Sigmoid colon (tissue), 7 donors: ENCODE results near the gene ILKAP. TPM values are rescaled to one million over a fixed set of nuclear protein-coding genes. Genes with fewer than 3 reads are reported as not detected.
A peak's percentile ranks its signal among the peaks of the same experiment; 100 is the strongest.

Experiments
- DNase-seq: peaks from one replicate; pipeline ENCODE4 v3.0.0-alpha.2; 2019
- H3K27ac ChIP-seq, 4 donors: fragments of 200-600 bp; sonication (generic); one replicate each; pipeline ENCODE4 v1.5.1; 2016 to 2019; ENCODE audit warnings: mild to moderate bottlenecking in 1 of 4
- H3K27me3 ChIP-seq, 3 donors: fragments of 200-600 bp; sonication (generic); one replicate each; pipeline ENCODE4 v1.5.1; 2019; ENCODE audit warnings: mild to moderate bottlenecking in 1 of 3
- H3K36me3 ChIP-seq, 4 donors: fragments of 200-600 bp; sonication (generic); one replicate each; pipeline ENCODE4 v1.5.1; 2016 to 2019
- H3K4me1 ChIP-seq, 4 donors: fragments of 200-600 bp; sonication (generic); one replicate each; pipeline ENCODE4 v1.5.1; 2017 to 2019
- H3K4me3 ChIP-seq, 4 donors: fragments of 200-600 bp; sonication (generic); one replicate each; pipeline ENCODE4 v1.5.1; 2017 to 2019; ENCODE audit warnings: mild to moderate bottlenecking in 2 of 4, moderate library complexity in 1 of 4
- H3K9me3 ChIP-seq, 4 donors: fragments of 200-600 bp in 3 of 4; sonication (generic) in 3 of 4; one replicate each; pipeline versions ENCODE4 v1.5.1 to v1.6.1; 2013 to 2019
- EP300 ChIP-seq, 4 donors: sonication (generic); formaldehyde crosslinking; IDR thresholded peaks; one replicate each; pipeline ENCODE4 v1.6.1; 2017; ENCODE audit warnings: antibody characterized with exemption in 4 of 4
- POLR2A ChIP-seq, 2 donors: fragments of 450-650 bp; IDR thresholded peaks; one replicate each; pipeline ENCODE4 v1.6.1; 2016; ENCODE audit warnings: antibody characterized with exemption in 2 of 2, mild to moderate bottlenecking in 2 of 2, moderate library complexity in 2 of 2
- POLR2AphosphoS5 ChIP-seq, 4 donors: sonication (generic); formaldehyde crosslinking; IDR thresholded peaks; one replicate each; pipeline ENCODE4 v1.6.1; 2017; ENCODE audit warnings: antibody characterized with exemption in 4 of 4
- WGBS, 2 donors: extraction: QIAGEN DNeasy Blood & Tissue Kit; methylation state at CpG; one replicate each; pipeline ENCODE4 v1.1.7; 2013; 5-methylcytosine and 5-hydroxymethylcytosine counted together
- intact Hi-C: fragments of 100-400 bp; cut with DNase I; formaldehyde crosslinking; loops from one replicate; pipeline ENCODE4 v1.15.1; 2023
- polyA plus RNA-seq, 3 donors: library from polyadenylated mRNA; stranded (reverse); fragments of 200-250 nt; gene quantifications; one replicate each; pipeline ENCODE4 v1.2.3, GENCODE V29; 2013
- total RNA-seq, 4 donors: library from RNA; depleted of rRNA; stranded (reverse); fragments of >200 nt; gene quantifications; one replicate each; pipeline ENCODE4 v1.1.0, GENCODE V29; 2016
- TF ChIP-seq, protein P1 (sequence below), 4 experiments: fragments of 450-650 bp in 3 of 4; fragments of 200-600 bp in 1 of 4; IDR thresholded peaks; one replicate each; pipeline ENCODE4 v1.5.1; 2016 to 2019; ENCODE audit warnings: antibody characterized with exemption in 4 of 4, mild to moderate bottlenecking in 3 of 4, moderate library complexity in 2 of 4
- donor health status: healthy with polysubstance abuse.
- donor health status: Bipolar disorder and iron deficiency.
- donor health status: healthy.

ILKAP gene
- total and polyA plus RNA-seq, 7 donors, result 26.4 to 57.3 (median 40.6) TPM

DNA sequence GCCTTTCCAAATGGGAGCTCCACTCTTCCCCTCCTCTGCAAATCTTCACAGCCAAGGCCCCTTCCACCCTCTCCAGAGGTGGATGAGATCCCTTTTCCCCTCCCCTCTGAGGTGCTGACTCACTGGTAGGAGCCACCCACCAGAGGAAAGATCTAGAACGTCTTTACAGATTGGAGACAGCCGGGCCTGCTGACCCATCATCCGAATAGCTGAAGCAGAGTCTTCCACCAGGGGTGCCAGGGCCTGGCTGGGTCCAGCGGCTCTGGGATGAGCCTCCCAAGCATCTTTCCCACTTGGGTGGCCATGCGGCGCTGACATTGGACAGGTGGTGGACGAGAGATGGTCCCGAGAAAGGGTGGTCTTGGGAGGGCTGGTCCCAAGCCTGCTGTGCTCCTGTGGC, 35.7 kb downstream of the ILKAP start:
- intact Hi-C loops, result loop anchor here (5.0 kb wide), 1 partner anchor 310 kb away; the partner anchor contains the start of gene RAMP1
- H3K27ac ChIP-seq, result peak overlapping the region in 1 of 4 donors; percentile 55
- WGBS, 2 donors, result 84 to 86% methylated on average over 8 of the region's 8 CpGs

GRCh38 chr2:238167344-238167715, 36.2 kb downstream of the ILKAP start:
- no peak for DNase-seq
- peaks cover 9 to 21% (median 16%) of the 10 kb centered on the region in 3 donors for H3K27me3 ChIP-seq
- H3K4me3 ChIP-seq, result no peak overlapping the region
- H3K4me1 ChIP-seq, result peaks cover 0 to 42% (median 38%) of the 10 kb centered on the region in 4 donors
- no peak overlapping the region for H3K27ac ChIP-seq
- WGBS, 2 donors, result 85 to 93% methylated on average over 7 of the region's 7 CpGs
- H3K36me3 ChIP-seq, result peaks cover 0 to 45% (median 9%) of the 10 kb centered on the region in 4 donors
- intact Hi-C loops, result loop anchor here (5.0 kb wide), 1 partner anchor 310 kb away; the partner anchor contains the start of gene RAMP1
- H3K9me3 ChIP-seq, result no peaks in the 10 kb centered on the region
- TF ChIP-seq POLR2A (IDR thresholded peaks at IDR 0.05) (no peak), EP300 (IDR thresholded peaks at IDR 0.05) (no peak), POLR2AphosphoS5 (IDR thresholded peaks at IDR 0.05) (no peak)
- TF ChIP-seq, protein P1, sequence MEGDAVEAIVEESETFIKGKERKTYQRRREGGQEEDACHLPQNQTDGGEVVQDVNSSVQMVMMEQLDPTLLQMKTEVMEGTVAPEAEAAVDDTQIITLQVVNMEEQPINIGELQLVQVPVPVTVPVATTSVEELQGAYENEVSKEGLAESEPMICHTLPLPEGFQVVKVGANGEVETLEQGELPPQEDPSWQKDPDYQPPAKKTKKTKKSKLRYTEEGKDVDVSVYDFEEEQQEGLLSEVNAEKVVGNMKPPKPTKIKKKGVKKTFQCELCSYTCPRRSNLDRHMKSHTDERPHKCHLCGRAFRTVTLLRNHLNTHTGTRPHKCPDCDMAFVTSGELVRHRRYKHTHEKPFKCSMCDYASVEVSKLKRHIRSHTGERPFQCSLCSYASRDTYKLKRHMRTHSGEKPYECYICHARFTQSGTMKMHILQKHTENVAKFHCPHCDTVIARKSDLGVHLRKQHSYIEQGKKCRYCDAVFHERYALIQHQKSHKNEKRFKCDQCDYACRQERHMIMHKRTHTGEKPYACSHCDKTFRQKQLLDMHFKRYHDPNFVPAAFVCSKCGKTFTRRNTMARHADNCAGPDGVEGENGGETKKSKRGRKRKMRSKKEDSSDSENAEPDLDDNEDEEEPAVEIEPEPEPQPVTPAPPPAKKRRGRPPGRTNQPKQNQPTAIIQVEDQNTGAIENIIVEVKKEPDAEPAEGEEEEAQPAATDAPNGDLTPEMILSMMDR (IDR thresholded peaks at IDR 0.05), result no peak

More for the DNA sequence above, 35.7 kb downstream of the ILKAP start:
- TF ChIP-seq POLR2A (IDR thresholded peaks at IDR 0.05) (no peak), EP300 (IDR thresholded peaks at IDR 0.05) (no peak), POLR2AphosphoS5 (IDR thresholded peaks at IDR 0.05) (no peak)
- TF ChIP-seq, protein P1 (IDR thresholded peaks at IDR 0.05), result no peak
- Histone ChIP-seq H3K9me3 (no peaks in the 10 kb centered on the region), H3K27me3 (peaks cover 9 to 16% (median 16%) of the 10 kb centered on the region in 3 donors), H3K4me1 (peaks cover 0 to 42% (median 38%) of the 10 kb centered on the region in 4 donors), H3K4me3 (no peak overlapping the region), H3K36me3 (peaks cover 3 to 49% (median 13%) of the 10 kb centered on the region in 4 donors)
- DNase-seq, result peak; percentile 63

DNA sequence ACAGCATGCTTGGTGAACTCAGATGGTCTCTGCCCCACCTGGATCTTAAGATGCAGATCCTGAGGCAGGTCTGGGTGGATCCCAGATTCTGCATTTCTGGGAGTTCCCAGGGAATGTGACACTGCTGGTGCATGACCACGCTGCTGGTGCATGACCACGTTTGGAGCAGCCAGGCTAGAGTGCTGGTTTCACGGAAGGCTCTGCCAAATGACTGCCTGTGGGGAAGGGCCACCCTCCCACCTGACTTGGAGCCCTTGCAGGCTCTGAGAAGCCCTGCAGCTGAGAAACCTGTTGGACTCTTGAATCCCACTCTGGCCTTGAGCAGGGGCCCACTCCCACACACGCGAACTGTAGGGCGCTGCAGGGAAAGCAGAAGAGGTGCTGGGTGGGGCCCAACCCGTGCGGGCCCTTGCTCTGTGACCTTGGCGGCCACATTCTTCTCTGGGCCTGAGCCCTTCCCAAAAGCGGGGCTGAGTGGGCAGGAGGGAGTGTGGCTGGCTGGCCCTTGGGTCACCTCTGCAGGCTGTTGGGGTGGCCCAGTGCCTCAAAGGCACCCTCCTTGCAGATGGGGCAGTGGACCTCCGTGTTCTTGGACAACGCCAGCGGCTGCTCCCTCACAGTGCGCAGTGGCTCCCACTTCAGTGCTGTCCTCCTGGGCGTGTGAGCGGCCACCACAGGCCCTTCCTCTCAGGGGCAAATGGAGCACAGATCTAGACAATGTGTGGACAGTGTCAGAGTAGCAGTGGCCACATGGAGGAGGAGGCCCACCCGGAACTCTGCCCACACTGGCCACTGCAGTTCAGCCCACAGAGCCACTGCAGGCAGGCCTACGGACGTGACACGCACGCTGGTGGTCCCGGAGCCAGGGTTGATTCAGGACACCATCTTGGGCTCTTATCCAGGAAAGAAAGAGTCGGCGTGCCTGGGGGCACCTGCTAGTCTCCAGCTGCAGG, 36.8 kb downstream of the ILKAP start:
- intact Hi-C loops, result loop anchor here (5.0 kb wide), 1 partner anchor 309 kb away; the partner anchor contains the start of gene RAMP1
- H3K36me3 ChIP-seq, result peaks cover 0 to 38% (median 5%) of the 10 kb centered on the region in 4 donors
- TF ChIP-seq, protein P1 (IDR thresholded peaks at IDR 0.05), result no peak
- TF ChIP-seq EP300 (IDR thresholded peaks at IDR 0.05), result no peak
- TF ChIP-seq POLR2A (IDR thresholded peaks at IDR 0.05), result no peak
- no peak for TF ChIP-seq POLR2AphosphoS5 (IDR thresholded peaks at IDR 0.05)
- no peak overlapping the region for H3K27ac ChIP-seq
- no peak overlapping the region for H3K4me3 ChIP-seq
- H3K9me3 ChIP-seq, result no peaks in the 10 kb centered on the region
- no peak for DNase-seq
- WGBS, 2 donors, result 84 to 91% methylated on average over 24 of the region's 24 CpGs
- peaks cover 9 to 21% (median 16%) of the 10 kb centered on the region in 3 donors for H3K27me3 ChIP-seq
- H3K4me1 ChIP-seq, result peaks cover 0 to 42% (median 38%) of the 10 kb centered on the region in 4 donors

- Histone ChIP-seq H3K27me3 (peaks cover 9 to 22% (median 16%) of the 10 kb centered on the region in 3 donors), H3K27ac (no peak overlapping the region), H3K4me1 (peaks cover 0 to 37% (median 33%) of the 10 kb centered on the region in 4 donors), H3K4me3 (no peak overlapping the region), H3K36me3 (peaks cover 0 to 27% (median 2%) of the 10 kb centered on the region in 4 donors), H3K9me3 (no peaks in the 10 kb centered on the region)
- no peak for TF ChIP-seq POLR2AphosphoS5 (IDR thresholded peaks at IDR 0.05)
- WGBS, 2 donors, result 90 to 93% methylated on average over 12 of the region's 12 CpGs
- DNase-seq, result no peak
- intact Hi-C loops, result loop anchor here (5.0 kb wide), 1 partner anchor 308 kb away; the partner anchor contains the start of gene RAMP1
Measured at GRCh38 chr2:238165288-238165921, 38.1 kb downstream of the ILKAP start.
